HG03442 (cell line): ENCODE data around the gene USP7.

Experiments
- ATAC-seq: cut with Tn5 transposase; IDR thresholded peaks from one replicate; pipeline ENCODE4 v1.9.1; 2021; ENCODE audit warnings: mild to moderate bottlenecking, moderate library complexity; ENCODE audit not compliant: unreplicated experiment

The USP7 gene

DNA sequence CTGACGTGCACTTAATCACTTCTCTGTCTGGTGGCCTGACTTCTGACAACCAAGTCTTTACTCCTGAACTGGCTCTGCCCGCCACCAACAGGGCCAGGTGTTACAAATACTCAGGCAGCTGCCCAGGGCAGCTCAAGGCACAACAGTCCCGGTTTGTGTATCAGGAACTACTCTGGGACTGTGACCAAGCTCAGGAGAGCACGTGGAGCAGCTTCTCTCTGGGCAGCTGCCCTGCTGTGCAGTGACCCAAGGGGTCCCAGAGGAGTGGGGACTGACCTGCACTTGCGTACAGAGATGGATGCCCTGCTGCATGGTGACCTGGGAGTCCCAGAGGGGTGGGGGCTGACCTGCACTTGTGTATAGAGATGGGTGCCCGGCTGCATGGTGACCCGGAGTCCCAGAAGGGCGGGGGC is 59.7 kb downstream of the USP7 start:
- no peak for ATAC-seq

GRCh38 chr16:8903004-8903403 is 60.7 kb downstream of the USP7 start:
- no peak for ATAC-seq

DNA sequence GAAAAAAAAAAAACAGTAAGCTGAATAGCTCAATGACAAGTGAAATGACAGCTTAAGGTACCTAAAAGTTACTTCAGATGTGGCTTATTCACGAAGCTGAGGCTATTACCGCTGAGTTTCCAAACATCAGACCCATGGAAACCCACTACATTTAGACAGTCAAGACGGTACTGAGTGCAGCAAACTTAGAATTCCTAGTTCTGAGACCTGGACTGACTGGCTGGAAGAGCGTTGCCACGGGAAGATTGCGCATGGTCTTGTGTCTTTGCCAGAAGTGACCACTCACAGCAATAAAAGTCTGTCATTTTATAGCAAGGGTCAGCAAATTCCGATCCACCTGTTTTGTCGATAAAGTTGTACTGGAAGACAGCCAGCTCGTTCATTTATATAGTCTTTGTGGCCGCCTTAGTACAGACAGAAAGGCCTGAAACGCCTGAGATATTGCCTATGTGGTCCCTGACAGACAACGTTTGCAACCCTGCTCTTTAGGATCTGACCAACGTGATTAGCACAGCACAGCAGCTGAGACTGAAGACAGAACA is 62.3 kb downstream of the USP7 start:
- no peak for ATAC-seq

DNA sequence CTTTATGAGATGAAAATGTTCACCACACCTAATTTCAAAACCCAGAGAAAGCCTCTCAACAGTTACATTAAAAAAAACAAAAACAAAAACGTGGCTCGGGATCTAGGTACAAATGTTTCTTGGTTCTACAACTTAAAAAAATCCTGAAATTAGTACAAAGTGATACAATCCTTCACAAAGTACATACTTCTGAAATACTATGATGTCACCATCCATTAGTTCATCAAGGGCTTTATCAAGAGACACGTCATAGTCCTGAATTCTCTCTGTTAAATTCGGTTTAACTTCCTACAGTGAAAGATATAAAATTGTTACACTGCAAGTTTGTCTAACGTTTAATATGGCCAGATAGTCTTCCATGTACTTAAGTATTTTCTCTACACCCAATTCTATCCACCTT is 63.4 kb downstream of the USP7 start:
- no peak for ATAC-seq

GRCh38 chr16:8899709-8900317 is 63.9 kb downstream of the USP7 start:
- no peak for ATAC-seq

GRCh38 chr16:8898660-8899318 is 64.9 kb downstream of the USP7 start:
- no peak for ATAC-seq

DNA sequence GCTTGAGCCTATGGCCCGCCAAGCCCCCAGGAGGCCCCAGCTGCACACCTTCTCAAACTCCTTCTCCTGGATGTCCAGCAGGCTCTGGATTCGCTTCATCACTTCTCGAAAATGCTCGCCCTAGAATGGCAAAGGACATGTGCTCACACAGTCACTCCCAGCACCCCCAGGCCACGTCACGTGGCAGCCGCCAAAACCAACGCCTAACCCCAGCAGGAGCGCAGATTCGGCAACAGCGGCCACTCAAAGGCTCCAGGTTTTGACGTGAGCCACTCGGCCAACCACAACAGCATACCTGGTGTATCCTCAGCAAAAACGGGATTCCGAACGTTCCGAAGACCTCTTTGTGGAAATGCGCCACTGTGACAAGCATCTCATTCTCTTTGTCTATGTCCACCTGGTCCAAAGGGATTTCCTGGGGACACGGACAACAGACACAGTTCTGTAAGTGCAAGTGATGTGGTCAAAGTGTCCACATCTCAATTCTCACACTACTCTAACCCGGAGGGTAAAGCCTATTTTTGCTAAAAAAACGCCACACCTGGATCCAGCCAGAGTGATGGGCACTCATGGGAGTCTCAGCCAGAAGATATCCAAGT is 68.9 kb downstream of the USP7 start:
- ATAC-seq = no peak

GRCh38 chr16:8893976-8894690 is 69.6 kb downstream of the USP7 start:
- ATAC-seq = no peak

DNA sequence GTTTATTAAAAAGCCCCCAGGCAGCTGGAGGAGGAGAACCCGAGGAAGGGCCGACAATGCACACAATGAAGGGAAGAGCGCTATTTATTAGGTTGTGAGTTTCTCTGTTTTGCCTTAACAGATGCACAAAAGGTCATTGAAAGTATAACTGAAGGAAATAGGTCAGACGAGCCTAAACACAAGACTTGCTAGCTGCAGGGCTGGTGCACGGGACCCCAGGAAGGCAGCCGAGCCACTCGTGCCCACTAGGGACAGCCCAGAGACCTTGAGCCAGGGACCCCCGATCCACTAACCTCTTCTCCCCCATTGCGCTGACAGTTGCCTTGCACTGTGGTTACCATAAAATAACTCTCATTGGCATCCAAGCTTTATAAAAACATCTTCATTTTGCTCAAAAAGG is 70.3 kb downstream of the USP7 start:
- no peak for ATAC-seq

DNA sequence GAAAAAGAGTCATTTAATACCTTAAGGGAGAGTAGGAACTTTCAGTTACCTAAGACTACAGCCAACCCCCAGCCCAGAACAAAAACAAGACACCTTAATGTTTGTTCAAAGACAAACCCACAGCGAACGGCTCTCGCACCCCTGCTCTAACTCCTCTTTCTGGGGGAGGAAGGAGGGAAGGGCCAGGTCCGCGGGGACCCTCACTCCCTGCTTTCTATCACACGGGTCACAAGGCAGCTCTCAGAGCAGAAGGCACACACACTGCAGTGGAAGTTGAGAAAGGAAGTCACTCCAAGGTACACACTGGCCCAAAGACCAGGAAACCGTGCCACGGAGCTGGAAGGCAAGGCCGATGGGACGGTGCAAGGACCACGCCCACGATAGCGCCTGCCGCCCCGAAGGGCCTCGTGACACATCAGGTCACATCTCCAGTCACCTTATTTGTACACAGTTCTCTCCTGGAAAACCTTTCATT is 71.6 kb downstream of the USP7 start:
- peak; percentile 22 for ATAC-seq

DNA sequence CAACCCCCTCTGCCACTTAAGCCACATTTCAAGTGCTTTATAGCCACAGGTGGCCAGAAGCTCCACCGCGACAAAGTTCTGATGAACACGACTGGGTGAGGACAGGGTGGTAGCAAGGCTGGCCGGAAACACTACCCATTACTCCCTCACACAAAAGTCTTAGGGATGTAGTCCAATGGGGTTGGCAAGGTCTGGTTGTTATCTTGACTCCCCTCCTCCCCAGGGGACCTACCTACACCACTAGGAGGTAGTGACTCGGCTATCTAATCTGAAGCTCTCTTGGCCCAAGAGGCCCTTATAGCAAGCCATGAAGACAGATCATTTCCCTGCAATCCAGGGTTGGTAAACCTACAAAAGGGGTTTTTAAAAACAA is 73.2 kb downstream of the USP7 start:
- ATAC-seq = no peak

- ATAC-seq = no peak
Observed at GRCh38 chr16:8889893-8890548, 73.7 kb downstream of the USP7 start.

GRCh38 chr16:8888951-8889892 is 74.5 kb downstream of the USP7 start:
- ATAC-seq = no peak

- no peak for ATAC-seq
Observed at GRCh38 chr16:8887952-8888560, 75.7 kb downstream of the USP7 start.

GRCh38 chr16:8887431-8887765 is 76.3 kb downstream of the USP7 start:
- ATAC-seq = no peak

DNA sequence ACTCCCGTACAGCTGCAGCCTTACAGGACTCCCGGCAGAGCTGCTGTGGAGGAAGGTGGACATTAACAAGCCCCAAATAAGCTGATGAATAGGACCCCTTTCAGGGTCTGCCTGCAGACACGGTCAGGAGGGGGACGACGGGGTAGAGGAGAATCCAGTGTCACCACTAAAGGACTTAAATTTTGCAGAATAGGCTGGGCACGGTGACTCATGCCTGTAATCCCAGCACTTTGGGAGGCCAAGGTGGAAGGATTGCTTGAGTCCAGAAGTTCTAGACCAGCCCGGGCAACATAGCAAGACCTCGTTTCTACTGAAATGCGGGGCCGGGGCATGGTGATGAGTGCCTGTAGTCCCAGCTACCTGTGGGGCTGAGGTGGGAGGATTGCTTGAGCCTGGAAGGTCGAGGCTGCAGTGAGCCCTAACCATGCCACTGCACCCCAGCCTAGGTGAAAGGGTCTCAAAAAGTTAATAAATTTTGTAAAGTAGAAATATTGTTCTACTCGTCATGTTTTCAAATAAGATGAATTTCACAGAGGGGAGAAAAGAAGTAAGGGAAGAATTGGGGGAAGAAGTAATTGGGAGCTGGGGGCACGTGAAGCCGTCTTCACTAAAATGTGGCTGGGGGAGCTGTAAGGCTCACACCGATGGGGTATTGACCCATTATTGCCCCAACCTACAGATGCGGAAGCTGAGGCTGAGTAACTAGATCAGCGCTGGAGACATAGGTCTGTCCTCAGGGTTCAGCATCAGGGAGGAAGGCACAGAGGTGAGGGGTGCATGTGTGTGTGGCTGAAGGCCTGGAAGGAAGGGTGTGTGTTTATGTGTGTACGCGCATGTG is 76.9 kb downstream of the USP7 start:
- ATAC-seq = no peak

- no peak for ATAC-seq
Observed at GRCh38 chr16:8885674-8886592, 77.8 kb downstream of the USP7 start.
